ENCODE measurements around the gene HIVEP2.

DNA sequence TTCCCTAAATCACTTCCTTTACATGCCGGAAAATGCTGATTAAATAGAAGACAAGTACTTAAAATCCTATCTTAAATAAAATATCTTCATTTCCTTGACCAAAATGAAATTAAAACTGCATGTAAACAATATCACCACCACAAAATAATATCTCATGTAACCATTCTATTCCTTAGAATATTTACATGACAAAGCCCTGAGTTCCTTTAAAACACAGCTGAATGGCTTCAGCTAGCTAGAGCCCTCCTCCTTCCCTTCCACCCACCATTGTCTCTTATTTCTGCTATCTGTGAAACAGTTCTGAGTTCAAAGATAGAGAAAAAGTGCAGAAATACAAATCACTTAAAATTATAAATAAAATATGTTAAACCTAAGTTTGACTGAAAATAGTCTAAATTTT lies 103.1 kb downstream of the HIVEP2 start:
- TF ChIP-seq FOSB (CRISPR knock-in tag; IDR thresholded peaks at IDR 0.05) (no peak), CEBPB (IDR thresholded peaks at IDR 0.05) (no peak), EP300 (IDR thresholded peaks at IDR 0.05) (no peak), POLR2A (IDR thresholded peaks at IDR 0.05; ENCODE audit: low read length) (no peak), NFE2L2 (conservative IDR thresholded peaks at IDR 0.05; ENCODE audit: low read length) (no peak), CBX8 (IDR thresholded peaks at IDR 0.05) (no peak), RFX5 (IDR thresholded peaks at IDR 0.05) (no peak), NPAS2 (CRISPR knock-in tag; IDR thresholded peaks at IDR 0.05; ENCODE audit: borderline replicate concordance) (no peak)
- TF ChIP-seq, protein P1, sequence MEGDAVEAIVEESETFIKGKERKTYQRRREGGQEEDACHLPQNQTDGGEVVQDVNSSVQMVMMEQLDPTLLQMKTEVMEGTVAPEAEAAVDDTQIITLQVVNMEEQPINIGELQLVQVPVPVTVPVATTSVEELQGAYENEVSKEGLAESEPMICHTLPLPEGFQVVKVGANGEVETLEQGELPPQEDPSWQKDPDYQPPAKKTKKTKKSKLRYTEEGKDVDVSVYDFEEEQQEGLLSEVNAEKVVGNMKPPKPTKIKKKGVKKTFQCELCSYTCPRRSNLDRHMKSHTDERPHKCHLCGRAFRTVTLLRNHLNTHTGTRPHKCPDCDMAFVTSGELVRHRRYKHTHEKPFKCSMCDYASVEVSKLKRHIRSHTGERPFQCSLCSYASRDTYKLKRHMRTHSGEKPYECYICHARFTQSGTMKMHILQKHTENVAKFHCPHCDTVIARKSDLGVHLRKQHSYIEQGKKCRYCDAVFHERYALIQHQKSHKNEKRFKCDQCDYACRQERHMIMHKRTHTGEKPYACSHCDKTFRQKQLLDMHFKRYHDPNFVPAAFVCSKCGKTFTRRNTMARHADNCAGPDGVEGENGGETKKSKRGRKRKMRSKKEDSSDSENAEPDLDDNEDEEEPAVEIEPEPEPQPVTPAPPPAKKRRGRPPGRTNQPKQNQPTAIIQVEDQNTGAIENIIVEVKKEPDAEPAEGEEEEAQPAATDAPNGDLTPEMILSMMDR (IDR thresholded peaks at IDR 0.05), result no peak
- TF ChIP-seq, protein P2, sequence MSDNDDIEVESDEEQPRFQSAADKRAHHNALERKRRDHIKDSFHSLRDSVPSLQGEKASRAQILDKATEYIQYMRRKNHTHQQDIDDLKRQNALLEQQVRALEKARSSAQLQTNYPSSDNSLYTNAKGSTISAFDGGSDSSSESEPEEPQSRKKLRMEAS (IDR thresholded peaks at IDR 0.05), result no peak
- TF ChIP-seq, protein P3, sequence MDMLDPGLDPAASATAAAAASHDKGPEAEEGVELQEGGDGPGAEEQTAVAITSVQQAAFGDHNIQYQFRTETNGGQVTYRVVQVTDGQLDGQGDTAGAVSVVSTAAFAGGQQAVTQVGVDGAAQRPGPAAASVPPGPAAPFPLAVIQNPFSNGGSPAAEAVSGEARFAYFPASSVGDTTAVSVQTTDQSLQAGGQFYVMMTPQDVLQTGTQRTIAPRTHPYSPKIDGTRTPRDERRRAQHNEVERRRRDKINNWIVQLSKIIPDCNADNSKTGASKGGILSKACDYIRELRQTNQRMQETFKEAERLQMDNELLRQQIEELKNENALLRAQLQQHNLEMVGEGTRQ (IDR thresholded peaks at IDR 0.05), result no peak
